ENCODE results near the gene FXN.

Gene FXN

DNA sequence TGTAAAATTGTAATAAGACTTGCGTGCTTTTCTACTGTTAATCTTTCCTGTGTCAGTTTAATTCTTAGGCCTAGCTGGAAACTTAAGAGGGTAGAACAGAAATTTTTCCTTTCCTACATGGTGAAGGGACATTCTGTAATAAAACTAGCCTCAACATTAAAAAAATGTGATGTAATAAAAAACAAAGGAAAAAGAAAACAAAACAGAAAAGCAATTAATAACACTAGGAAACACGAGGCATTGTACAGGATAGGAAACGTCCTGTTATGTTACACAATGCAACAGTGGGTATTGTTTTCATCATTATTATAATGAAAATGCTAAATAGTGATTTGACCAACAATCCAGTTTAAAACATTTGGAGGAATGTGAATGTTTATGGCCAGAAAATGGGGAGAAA lies 47.8 kb downstream of the FXN start:
- TF ChIP-seq ZFX (IDR thresholded peaks at IDR 0.05): no peak
- TF ChIP-seq, protein P1, sequence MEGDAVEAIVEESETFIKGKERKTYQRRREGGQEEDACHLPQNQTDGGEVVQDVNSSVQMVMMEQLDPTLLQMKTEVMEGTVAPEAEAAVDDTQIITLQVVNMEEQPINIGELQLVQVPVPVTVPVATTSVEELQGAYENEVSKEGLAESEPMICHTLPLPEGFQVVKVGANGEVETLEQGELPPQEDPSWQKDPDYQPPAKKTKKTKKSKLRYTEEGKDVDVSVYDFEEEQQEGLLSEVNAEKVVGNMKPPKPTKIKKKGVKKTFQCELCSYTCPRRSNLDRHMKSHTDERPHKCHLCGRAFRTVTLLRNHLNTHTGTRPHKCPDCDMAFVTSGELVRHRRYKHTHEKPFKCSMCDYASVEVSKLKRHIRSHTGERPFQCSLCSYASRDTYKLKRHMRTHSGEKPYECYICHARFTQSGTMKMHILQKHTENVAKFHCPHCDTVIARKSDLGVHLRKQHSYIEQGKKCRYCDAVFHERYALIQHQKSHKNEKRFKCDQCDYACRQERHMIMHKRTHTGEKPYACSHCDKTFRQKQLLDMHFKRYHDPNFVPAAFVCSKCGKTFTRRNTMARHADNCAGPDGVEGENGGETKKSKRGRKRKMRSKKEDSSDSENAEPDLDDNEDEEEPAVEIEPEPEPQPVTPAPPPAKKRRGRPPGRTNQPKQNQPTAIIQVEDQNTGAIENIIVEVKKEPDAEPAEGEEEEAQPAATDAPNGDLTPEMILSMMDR (conservative IDR thresholded peaks at IDR 0.05): no peak
- no peak overlapping the region for H3K27ac ChIP-seq

DNA sequence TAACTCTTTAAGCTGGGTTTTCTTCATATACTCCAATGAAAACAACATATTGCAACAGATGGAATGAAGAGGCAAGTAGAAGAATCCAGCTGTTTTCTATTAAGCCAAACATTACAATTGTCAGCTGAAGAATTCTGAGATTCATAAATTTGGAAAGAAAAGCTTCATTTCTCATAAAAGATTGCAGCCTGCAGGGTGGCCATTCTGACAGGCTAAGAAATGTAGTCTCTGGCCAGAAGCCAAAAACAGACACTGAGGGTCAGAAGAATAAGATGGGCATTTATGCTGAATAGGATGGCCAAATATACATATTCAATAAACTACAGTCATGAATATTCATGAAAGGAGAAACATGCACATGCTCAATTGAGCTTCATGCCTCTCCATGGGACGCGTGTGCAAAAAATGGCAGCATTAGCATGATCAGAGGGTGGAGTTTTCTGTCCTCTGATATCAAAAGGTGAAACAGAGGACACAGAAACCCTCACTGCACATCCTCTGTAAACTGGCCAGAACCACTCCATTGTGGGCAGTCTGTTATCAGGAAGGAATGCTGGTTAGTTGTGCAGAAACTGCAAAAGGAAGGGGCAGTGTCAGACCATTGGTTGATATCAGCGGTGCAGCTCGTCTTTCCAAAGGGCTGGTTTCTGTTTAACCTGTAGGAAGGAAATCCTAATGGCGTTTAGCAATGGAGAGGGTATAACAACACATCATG lies 50.2 kb downstream of the FXN start:
- no peak for TF ChIP-seq ZFX (IDR thresholded peaks at IDR 0.05)
- TF ChIP-seq, protein P1 (conservative IDR thresholded peaks at IDR 0.05): no peak
- no peak overlapping the region for H3K27ac ChIP-seq

DNA sequence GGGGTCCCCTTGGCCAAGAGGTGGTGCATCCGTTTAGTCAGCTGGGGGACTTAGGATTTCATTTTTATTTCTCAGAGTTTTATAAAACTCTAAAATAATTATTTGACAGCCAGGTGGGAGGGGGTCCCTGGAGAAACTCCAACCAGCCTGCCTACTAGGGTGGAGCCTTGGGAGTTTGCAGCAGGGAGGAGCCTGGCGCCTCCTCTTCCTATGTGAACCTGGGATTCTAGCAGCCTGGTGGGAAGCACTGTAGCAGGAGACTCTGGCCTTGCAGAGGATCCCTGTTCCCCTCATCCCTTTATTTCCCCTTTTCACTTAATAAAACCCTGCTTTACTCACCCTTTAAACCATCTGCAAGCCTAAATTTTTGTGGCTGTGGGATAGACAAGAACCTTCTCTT lies 50.8 kb downstream of the FXN start:
- no peak overlapping the region for H3K27ac ChIP-seq
- no peak for TF ChIP-seq ZFX (IDR thresholded peaks at IDR 0.05)
- TF ChIP-seq, protein P1 (conservative IDR thresholded peaks at IDR 0.05): no peak

DNA sequence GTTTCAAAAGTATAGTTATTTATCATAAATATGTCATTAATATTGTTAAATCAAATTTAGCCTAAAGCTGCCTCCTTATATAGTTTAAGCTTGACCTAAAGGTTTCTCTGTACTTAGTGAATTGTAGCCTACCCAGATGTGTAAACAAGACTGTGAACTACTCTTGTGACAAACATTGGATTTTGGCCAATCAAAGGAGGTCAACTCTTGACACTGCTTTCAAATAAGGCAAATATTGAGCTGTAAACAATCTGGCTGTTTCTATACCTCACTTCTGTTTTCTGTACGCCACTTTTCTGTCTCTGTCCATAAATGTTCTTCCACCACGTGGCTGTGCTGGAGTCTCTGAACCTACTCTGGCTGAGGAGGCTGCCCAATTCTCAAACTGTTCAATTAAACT lies 51.2 kb downstream of the FXN start:
- H3K27ac ChIP-seq: no peak overlapping the region
- no peak for TF ChIP-seq ZFX (IDR thresholded peaks at IDR 0.05)
- TF ChIP-seq, protein P1 (conservative IDR thresholded peaks at IDR 0.05): no peak

DNA sequence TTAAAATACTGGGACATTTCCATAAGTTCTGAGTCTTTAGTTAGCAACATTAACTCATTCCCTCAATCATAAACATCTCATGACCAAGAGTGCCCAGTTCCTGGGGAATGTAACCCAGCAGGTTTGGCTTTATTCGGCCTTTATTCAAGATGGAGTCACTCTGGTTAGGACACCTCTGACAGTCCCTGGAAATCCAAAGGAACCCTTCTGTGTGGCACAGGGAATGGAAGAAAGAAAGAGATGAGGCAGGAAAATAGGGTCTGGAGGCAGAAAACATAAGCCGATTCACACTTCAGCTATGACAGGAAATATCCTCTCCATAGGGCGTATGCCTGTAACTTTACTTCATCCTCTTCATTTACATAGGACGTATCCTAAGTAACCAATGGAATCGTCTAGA lies 53.5 kb downstream of the FXN start:
- no peak overlapping the region for H3K27ac ChIP-seq
- TF ChIP-seq, protein P1 (conservative IDR thresholded peaks at IDR 0.05): no peak
- no peak for TF ChIP-seq ZFX (IDR thresholded peaks at IDR 0.05)

DNA sequence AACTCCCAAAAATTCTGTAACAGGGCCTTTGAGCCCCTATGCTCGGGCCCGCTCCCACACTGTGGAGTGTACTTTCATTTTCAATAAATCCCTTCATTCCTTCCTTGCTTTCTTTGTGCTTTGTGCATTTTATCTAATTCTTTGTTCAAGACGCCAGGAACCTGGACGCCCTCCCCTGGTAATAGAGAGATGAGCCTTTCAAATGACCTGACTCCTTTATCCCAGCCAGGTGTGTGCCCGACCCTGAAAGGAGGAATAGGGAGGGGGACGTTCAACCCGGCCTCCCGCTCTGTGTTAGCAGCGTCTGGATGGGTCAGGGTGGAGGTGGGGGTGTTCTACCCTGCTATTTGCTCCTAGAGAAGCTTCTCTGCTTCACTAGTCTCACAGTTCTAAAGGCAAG lies 53.9 kb downstream of the FXN start:
- H3K27ac ChIP-seq: no peak overlapping the region
- TF ChIP-seq, protein P1 (conservative IDR thresholded peaks at IDR 0.05): no peak
- TF ChIP-seq ZFX (IDR thresholded peaks at IDR 0.05): no peak

DNA sequence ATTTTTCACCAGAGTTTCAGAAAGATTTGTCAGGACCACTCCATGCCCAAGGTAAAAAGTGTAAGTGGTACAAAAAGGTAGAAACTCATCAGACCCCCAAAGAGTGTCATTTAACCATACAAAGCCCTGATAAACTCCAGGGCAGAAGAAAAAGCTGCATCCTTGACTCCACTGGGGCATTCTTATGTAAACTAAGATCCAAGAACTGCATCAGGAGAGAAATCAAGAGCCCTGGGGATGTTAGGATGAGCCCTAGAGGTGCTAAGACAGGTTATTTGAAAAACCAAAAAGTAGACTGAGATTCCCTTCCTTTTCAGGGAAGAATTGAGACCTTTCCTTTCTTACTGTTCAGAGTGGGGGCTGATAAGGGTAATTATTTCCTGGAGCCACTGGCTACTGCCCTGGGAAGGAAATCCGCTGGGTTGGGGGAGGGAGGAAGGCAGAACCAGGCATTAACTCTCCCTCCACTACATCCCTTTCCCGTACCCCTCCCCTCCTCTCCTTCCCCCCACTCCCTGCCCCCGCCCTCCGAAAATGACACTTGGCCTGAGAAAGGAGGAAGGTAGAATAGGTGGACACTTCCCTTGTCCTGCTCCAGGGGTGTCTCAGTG lies 54.7 kb downstream of the FXN start:
- TF ChIP-seq, protein P1 (conservative IDR thresholded peaks at IDR 0.05): no peak
- TF ChIP-seq ZFX (IDR thresholded peaks at IDR 0.05): no peak
- H3K27ac ChIP-seq: no peak overlapping the region

Measured in C4-2B (cell line).